NCI-H748 treated with DMSO at 0.1 percent for 48 hours (cell line): ENCODE measurements around the gene THBS1.

Experiments used
- DNase-seq: peaks from one replicate; lab custom pipeline; 2025; lab: John Stamatoyannopoulos, UW

The THBS1 gene

DNA sequence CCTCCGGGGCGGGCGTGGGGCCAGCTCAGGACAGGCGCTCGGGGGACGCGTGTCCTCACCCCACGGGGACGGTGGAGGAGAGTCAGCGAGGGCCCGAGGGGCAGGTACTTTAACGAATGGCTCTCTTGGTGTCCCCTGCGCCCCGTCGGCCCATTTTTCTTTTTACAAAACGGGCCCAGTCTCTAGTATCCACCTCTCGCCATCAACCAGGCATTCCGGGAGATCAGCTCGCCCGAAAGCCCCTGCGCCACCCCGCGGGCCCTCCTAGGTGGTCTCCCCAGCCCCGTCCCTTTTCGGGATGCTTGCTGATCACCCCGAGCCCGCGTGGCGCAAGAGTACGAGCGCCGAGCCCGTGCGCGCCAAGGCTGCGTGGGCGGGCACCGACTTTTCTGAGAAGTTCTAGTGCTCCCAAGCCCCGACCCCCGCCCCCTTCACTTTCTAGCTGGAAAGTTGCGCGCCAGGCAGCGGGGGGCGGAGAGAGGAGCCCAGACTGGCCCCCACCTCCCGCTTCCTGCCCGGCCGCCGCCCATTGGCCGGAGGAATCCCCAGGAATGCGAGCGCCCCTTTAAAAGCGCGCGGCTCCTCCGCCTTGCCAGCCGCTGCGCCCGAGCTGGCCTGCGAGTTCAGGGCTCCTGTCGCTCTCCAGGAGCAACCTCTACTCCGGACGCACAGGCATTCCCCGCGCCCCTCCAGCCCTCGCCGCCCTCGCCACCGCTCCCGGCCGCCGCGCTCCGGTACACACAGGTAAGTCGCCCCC is at the start of gene THBS1:
THBS1 (plus strand) TSS at position 595 of the 757 bp plus-strand sequence. CDS start 779 bp downstream, outside the sequence.
- no peak for DNase-seq

DNA sequence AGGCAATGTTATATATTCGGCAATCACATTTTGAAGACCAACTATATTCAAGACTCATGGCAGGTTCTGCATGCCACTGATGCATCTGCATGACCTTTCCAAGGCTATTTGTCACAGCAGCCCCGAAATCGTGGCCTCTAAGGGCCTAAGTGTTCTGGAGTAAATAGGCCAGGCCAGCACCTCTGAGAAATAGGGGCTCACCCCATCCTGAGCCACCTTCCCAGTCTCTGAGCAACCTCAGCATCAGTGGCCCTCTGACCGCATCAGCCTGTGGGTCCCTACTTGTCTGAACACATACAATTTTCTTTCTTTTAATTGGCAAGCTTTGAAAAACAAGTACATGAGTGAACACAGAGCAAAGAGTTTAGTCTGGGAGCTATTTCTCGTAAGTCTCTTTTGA is 45.9 kb upstream of the THBS1 start:
- DNase-seq = no peak

DNA sequence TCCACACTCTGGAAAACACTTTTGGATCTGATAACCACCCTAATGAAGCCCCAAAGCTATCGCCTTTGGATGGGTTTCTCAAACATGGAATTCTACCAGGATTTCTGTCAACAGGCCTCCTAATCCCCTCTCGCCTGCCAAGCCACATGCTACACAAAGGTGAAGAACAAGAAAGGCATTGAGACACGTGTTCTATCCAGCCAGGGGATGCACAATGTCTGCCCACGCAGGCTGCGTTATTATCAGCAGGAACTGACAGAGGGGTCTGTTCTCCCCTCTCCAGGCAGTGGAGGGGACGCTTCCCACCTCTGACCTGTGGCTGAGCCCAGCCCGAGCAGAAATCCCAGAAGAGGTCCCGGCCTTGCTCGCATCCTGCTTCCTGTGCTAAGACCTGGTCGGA is 45.4 kb upstream of the THBS1 start:
- DNase-seq = no peak

DNA sequence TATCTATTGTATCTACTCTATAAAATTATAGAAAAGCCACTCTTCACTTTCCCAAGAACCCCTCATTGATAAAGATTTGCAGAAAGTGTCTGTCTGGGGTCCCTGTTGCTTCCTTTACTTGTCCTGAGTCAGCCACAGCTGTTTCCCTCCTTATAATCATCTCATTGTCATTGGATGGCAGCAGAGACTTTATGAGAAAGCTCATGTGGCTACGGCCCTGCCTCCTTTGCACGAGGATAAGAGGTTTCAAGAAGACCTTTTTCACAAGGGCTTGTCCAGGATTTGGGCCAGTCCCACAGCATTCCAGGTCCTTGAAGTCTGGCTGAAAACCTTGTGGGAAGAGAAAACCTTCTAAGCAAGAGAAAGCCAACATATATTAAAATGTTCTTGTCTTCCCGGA is 41.9 kb upstream of the THBS1 start:
- no peak for DNase-seq

DNA sequence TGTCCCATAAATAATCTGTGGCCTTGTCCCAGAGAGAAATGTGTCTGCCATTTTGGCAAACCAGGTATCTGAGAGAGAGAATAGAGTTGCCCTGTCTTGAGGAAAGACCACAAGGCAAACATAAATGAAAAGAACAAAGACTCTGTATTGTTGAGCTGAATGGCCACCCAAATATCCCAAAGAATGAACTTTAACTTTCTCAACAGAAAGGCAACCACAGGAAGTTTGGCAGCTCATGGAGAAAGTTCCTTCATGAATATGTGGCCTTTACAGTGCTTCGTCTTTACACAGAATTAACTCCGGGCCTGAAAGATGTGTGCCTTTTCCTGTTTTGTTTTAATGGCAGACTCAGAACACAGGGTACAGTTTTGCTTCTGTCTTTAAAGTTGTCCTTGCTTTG is 41.4 kb upstream of the THBS1 start:
- DNase-seq = no peak

DNA sequence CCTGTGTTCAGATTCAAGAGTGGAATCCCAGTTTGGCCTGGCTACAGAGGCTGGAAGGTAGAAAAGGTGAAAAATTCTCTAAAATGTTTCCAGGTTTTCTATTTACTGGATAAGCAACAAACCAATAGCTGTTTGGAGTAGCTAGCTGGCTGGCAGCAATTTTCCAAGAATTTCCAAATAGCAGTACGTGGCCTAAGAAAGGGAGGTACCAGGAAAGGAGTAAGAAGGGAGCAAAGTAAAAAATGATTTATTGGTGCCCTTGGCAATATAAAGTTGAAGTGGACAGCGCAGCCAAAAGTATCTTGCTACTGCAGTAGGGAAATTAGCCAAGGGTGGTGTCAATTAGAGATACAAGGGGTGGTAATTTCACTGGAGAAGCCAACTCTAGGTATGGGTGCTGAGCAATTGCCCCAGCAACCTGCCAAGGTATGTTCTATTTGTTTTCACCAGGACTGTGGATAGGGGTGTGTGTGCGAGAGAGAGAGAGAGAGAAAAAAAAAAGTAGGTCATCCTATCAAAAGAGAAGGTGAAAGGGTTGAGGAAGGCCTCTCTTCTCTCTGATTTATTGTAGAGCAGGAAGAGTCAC is 40.8 kb upstream of the THBS1 start:
- no peak for DNase-seq

DNA sequence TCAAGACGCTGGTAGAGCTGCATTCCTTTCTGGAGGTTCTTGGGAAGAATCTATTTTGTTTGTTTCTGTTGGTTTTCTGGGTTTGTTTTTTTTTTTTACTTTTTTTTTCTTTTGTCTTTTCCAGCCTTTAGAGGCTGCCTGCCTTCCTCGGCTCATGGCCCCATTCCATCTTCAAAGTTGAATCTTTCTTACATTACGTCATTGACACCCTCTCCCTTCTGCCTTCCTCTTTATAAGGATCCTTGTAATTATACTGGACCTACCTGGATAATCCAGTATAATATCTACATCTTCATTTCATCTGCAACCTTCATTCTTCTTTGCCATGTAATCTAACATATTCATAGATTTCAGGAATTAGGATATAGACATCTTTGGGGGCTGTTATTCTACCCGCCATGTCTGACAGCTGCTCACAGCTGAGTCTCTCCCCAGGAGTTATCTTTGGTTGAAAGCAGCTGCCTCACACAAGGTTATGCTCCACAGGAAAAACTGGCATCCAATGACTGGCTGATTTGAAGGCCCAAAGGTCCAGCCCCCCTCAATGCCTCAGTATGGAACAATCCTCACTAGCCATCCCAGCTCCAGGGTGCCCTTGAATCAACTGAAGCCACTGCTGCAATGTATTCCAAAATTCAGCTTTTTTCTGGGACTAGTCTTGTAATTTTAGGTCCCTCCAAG is 38.4 kb upstream of the THBS1 start:
- DNase-seq = no peak

DNA sequence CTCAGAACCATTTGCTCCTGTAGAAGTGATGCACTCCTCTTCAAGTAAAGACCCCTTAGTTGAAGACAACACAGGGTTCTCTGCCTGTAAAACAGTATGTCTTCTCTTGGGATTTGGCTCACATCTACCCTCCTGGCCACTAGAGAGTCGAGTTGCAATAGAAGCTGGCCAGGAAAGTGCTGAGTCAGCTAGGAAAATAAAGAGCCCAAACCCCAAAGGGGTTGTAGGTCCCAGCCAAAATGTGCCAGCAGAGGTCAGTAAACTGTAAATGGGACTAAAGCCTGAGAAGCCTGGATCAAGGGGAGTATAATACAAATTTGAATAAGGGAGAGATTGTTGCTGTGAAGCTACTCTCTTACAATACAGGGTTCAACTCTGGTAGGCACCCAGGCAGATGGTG is 37.2 kb upstream of the THBS1 start:
- no peak for DNase-seq

DNA sequence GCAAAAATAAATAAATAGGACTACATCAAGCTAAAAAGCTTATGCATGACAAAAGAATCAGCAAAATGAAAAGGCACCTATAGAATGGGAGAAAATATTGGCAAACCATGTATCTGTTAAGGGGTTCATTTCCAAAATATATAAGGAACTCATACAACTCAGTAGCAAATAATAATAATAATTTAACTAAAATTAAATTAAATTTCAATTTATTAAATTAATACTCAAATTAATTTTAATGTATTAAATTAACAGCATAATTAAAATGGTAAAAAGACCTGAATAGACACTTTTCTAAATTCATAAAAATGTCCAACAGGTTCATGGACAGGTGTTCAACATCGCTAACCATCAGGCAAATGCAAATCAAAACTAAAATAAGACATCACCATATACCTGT is 34.0 kb upstream of the THBS1 start:
- no peak for DNase-seq

DNA sequence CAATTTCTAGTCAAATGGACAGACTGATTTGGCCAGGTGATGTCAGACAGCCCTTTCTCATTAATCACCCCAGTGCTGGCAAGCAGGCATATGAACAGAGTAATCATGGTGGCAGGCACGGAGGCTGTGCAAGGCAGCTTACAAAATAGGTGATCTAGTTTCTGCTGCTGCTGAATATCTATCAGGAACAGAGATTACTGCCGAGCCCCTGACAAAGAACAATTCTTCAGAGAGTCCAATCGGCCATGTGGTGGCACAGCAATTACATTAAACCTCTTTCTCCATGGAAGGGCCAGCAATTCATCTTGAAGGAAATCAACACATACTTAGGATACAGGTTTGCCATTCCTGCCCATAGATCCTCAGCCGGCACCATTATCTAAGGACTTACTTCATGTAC is 32.3 kb upstream of the THBS1 start:
- no peak for DNase-seq

DNA sequence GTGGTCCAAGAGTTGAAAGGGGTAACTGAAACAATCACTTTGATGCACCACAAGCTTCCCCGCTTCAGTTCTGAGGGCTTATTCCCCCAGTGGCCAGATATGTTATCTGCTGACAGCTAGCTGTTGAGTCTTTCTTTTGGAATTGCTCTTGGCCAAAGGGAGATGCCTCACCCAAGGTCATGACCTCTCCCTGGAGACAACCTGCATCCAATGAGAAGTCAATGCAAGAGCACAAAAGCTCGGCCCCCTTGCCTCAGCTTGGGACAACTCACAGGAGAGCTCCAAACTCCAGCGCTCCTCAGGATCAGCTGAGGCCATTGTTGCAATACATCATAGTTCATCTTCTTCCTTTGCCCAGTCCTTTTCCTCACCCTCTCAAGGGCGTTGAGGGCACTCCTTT is 31.0 kb upstream of the THBS1 start:
- no peak for DNase-seq

DNA sequence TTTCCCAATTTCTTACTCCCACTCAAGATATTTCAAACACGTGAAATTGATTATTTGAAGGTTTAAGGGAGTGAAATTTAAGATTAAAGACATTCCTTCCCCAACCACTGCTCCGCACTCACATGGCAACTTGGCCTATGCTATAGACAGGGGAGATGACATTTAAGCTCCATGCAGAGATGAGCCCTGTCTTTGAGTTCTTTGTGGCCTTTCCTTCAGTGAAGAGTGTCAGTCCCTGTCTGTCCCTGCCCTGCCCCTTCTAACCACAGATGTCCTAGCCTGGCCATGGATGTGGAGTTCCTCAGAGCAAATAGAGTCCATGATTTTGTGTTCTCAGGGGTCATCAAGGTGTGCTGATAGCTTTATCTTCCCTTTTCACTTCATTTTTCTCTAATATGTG is 29.4 kb upstream of the THBS1 start:
- DNase-seq = no peak

DNA sequence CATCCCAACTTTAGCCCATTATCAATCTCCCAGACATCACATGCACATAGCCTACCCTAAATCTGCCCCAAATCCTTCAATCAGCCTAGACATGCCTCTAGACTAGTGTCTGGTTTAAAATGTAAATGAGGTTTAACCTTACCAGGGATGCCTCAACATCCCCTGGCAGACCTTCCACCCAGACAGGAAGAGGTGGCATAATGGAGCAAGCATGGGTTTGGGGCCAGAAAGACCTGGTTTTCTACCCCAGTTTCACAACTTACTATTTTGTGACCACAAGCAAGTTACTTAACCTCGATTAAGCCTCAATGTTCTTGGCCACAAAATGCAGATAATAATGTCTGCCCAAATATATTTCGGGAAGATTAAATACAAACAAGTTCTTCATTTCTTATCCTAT is 28.3 kb upstream of the THBS1 start:
- no peak for DNase-seq

DNA sequence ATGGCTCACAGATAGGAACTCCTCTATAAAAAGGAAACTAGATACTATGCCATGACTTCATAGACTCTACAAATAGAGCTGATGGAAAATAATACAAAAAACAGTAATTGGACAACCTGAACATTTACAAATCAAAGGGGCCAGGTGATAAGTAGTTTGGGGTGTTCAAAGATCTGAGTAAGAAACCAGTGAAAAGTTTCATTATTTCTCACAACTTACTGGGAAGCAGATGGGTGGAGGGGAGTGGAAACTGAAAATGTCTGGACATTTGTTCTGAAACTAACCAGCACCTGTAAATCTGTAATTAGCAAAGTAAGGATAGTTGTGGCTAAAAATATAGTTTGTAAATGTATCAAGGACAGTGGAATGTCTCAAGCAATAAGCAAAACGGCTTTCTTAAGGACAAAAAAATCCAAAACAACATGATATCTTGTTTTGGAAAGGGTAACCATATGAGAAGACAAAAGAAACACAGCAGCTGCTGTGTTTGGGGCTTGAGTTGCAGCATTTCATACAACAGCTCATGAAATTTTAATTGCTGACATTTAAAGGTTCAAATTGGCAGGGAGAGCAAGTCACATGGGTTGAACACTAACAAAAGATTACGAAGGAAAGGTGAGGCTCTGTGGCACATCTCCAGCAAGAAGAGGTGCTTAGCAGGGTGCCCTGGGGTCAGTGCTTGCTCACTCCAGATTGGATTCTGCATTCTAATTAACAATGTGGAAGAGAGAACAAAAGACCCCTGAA is 26.8 kb upstream of the THBS1 start:
- no peak for DNase-seq

DNA sequence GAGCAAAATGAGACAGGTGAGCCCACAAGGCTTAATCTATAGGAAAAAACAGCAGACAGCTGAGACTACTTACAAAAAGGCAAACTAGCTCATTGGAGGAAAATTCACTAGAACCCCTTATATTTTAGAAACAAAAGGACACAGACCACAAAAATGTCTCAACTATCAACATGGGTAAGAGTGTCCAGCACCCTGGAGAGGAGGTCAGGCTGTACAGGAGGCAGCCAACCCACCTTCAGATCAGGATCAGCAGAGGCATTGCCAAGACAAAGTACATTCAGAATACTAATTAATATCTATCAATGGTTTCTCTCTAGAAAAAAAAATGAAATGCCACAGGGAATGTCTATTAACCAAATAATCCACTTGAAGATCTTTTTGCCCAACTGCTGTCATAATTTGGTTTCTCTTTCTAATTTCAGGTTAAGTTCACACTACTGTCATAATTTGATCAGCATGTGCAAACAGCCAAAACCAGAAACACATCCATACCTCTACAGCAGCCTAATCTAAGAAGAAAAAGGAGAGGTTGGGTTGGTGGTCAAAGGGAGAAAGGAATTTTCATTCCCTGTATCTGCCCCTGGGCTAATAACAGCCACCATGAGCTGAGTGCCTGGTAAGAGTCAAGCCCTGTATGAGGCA is 26.0 kb upstream of the THBS1 start:
- no peak for DNase-seq

DNA sequence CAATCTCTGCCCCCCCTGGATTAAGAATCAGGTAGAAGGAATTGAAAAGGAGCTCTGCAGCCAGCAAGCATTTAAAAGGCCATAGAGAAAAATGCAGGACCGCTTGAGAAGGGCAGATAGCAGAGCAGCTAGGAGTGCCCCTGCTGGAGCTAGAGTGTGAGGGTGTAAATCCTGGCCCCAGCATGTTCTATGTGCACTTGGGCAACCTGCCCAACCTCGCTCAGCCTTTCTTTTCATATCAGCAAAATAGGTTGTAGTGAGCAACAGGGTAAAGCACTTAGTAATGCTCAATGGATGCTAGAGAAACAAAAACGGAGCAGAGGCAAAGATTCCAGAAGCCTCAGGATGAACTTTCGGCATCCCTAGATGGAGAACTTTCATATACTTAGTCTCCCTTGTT is 25.0 kb upstream of the THBS1 start:
- DNase-seq = no peak

DNA sequence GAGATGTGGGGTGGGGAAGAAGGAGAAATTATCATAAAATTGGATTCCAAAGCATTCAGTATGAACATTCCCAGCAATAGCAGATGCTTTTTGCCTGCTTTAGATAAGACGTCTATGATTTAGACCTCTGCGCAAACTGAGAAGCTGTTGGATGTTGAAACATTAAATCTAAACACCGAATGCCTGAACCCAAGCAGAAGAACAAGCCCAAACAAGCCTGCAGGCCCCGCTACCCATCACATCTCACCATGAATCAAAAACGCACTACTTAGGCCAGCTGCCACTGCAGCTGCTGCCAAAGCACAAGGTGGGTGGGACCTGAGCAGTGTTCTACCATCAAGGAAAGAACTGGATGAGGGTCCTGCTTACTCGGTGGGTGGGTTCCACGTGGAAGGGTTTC is 24.4 kb upstream of the THBS1 start:
- DNase-seq = no peak

DNA sequence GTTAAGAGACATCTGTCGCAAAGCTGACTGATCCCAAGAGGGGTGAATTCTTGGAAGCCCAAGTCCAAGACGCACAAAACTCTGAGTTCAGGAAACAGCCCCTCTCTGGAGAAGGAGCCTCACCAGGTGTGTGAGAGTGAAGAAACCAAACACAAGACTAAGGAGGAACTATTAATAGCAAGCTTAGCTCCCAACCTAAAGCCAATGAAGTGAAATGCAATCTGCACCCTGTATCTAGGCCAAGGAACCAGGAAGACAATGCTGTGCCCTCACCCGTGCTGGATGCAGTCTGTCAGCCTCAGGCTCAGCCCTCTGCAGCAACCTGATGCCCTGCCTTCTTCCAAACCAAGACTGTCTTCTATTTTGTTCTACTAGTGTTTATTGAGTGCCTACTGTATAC is 22.5 kb upstream of the THBS1 start:
- no peak for DNase-seq

DNA sequence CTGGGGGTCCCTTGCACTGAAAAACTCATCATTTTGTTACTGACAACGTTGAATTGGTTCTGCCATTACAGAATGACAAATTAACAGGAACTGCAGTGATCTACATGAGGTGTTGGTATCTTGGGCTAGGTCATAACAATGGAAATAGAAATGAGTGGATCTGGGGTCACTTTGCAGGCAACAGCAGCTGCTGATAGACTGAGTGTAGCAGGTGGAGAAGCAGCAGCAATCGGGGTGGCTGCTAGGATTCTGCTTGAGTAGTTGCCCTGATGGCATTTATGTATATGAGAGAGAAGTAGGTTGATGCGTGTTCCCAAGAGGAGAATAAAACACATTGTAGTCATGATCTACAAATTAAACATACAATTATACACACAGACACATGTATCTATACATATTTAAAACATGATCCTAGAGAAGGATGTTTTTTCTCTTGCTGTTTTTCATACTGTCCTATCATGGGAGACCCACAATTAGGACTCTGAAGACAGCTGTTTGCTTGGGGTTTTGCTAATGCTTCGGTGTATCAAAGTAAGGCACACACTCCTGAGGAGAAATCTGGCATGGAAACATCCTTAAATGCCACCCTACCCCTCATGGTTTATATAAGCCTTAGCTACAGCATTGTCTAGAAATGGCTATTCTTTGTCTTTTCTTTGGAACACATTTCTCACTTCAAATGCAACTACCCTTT is 15.8 kb upstream of the THBS1 start:
- DNase-seq = no peak

DNA sequence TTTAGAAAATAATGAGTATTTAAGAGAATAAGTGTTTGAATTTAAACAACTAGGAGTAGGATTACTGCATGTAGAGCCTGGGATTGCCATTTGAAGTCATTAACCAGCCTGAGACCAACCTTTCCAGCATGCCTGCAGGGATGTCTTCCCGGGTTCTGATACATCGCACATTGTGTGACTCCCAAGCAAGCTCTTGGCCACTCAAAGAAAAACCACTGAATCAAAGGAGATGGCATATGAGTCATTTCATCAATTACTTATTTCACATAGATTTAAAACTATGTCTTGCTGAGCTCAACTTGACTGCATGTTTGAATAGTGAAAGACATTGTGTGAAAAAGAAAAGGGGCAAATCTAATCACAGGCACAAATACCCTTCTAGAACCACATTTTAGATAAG is 15.0 kb upstream of the THBS1 start:
- DNase-seq = no peak

DNA sequence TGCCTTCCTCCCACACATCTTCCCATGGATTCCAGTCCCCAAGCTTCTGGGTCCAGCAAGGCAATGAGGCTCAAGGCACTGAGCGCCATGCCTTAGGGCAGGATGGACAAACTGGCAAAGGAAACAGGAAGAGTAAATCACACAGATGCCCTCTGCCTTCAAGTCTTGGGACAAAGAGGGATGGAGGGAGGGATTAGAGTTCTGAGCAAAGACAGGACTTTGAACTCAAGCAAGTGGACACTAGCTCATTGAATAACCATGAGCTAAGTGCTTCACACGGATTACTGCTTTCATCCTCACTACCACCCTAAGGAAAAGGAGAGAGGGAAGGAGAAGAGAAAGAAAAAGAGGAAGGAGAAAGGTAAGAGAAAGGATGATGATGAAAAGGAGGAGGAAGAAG is 7.6 kb upstream of the THBS1 start:
- DNase-seq = no peak

DNA sequence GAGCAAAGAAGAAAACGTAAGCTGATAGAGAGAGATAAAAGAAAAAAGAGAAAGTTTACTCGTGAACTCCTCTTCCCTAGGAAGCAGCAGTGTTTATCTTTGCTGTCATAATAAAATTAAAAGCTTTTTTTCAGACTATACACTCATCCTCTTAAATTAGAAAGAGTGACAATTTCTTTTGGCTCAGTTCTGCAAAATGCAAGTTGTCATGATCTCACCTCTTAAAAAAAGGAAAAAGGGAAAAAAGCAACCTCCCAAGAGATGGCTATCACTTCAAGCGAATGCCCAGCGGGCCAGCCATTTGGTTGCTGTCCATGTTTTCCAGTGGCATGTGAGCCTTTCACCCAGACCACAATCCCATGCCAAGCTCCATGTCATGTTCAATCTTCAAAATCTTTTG is 7.0 kb upstream of the THBS1 start:
- no peak for DNase-seq
